Caki2 (cell line): ENCODE results near the gene NDUFAF5. TPM values are rescaled to one million over a fixed set of nuclear protein-coding genes. Genes with fewer than 3 reads are reported as not detected.
A peak's percentile ranks its signal among the peaks of the same experiment; 100 is the strongest.

Source experiments
- DNase-seq: peaks from one replicate; pipeline ENCODE4 v3.0.0-alpha.2; 2015; ENCODE audit warnings: low read depth
- in situ Hi-C: cut with HindIII; loops from 2 replicates; pipeline ENCODE4 v1.10.0; 2016; ENCODE audit warnings: low sequenced_read_pairs, low pct_unique_long_range_greater_than_20kb, mixed read lengths
- total RNA-seq: library from RNA; depleted of rRNA; stranded (reverse); fragments of >200 nt; shearing (Covaris generic); gene quantifications from 2 replicates; pipeline ENCODE4 v1.2.3, GENCODE V29; 2014; ENCODE audit warnings: low replicate concordance

The NDUFAF5 gene
- total RNA-seq, 1 experiment from 2014 or later, result 49.7 TPM

- in situ Hi-C loops, result no loop called here
- no peak for DNase-seq
Measured at GRCh38 chr20:13810446-13810845, 25.6 kb downstream of the NDUFAF5 start.

GRCh38 chr20:13813910-13814309, 29.1 kb downstream of the NDUFAF5 start:
- in situ Hi-C loops, result no loop called here
- no peak for DNase-seq

- in situ Hi-C loops, result no loop called here
- no peak for DNase-seq
Measured at GRCh38 chr20:13814672-13815071, 29.8 kb downstream of the NDUFAF5 start.

- DNase-seq, result no peak
- in situ Hi-C loops, result no loop called here
Measured at GRCh38 chr20:13816757-13817156, 31.9 kb downstream of the NDUFAF5 start.

GRCh38 chr20:13817342-13817741, 32.5 kb downstream of the NDUFAF5 start:
- in situ Hi-C loops, result no loop called here
- DNase-seq, result peak; percentile 21

GRCh38 chr20:13819885-13820645, 35.2 kb downstream of the NDUFAF5 start:
- DNase-seq, result peak; percentile 58
- in situ Hi-C loops, result no loop called here

DNA sequence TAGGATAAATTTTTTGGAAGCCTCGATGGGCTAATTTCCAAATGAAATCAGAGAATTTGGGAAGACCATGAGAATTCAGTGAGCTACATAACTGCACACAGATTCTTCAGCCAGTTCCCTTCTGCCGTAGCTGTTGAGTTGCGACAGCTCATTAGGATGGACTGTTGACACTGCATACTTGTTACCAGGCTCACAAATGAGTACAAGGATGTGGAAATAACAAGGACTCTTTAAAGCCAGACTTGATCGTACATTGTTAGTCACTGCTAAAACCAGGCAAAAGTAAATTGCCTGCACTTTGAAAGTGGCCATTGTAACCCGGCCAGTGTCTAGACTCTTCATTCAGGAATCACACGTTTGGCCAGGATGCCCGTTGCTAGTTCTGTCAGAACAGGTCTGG, 37.0 kb downstream of the NDUFAF5 start:
- in situ Hi-C loops, result no loop called here

GRCh38 chr20:13822459-13822858, 37.6 kb downstream of the NDUFAF5 start:
- DNase-seq, result no peak
- in situ Hi-C loops, result no loop called here

More for the DNA sequence above, 37.0 kb downstream of the NDUFAF5 start:
- no peak for DNase-seq

- in situ Hi-C loops, result no loop called here
- DNase-seq, result no peak
Measured at GRCh38 chr20:13824459-13824858, 39.6 kb downstream of the NDUFAF5 start.

DNA sequence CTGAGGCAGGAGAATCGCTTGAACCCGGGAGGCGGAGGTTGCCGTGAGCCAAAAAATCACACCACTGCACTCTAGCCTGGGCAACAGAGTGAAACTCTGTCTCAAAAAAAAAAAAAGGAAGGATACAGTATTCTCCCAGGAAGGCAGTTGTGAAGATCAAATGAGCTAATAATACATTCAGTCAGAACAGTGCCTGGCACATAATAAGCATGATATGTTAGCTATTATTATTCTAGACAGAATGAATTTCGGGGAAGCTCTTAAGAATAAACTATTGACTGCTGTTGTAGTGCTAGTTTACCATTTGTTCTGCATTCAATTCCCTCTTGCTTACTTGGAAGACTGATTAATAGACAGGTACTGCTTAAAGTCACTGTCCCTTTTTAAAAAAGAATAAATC, 40.6 kb downstream of the NDUFAF5 start:
- in situ Hi-C loops, result no loop called here
- DNase-seq, result no peak

DNA sequence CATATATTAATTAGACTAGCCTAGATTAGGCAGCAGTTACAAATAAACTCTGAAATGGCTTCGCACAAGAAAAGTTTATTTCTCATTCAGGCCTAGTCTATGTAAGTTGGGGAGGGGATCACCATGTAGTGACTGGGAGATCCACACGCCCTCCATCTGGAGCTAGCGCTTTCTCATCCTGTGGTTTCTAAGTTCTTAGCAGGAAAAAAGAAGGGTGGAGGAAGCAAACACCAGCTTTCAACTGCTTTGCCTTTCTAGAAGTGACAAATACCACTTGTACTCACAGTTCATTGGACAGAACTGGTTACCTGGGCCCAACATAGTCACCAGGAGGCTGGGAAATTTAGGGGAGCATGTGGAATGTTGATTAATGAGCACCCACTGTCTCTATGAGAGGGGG, 46.6 kb downstream of the NDUFAF5 start:
- in situ Hi-C loops, result no loop called here
- DNase-seq, result no peak

DNA sequence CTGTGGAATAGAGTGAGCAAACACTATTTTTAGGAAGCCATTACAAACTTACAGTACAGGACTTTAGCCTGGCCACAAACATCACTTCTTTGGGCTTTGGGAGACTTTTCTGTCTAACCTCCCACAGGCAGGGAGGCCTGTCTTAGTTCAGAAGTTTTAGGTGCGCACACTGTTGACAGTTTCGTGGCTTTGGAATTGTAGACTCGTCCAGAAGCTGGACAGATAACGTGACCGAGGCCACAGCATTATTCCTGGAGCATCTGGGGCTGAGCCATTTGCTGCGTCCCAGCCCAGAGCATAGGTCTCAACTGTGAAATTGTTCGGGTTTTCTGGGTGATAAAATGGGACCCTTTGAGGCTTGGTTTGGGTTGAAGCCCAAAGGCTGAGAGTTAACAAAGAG, 53.8 kb downstream of the NDUFAF5 start:
- no peak for DNase-seq
- in situ Hi-C loops, result no loop called here

- no peak for DNase-seq
- in situ Hi-C loops, result no loop called here
Measured at GRCh38 chr20:13839421-13840092, 54.7 kb downstream of the NDUFAF5 start.

- no peak for DNase-seq
- in situ Hi-C loops, result no loop called here
Measured at GRCh38 chr20:13840093-13840465, 55.3 kb downstream of the NDUFAF5 start.

GRCh38 chr20:13841206-13841605, 56.4 kb downstream of the NDUFAF5 start:
- DNase-seq, result no peak
- in situ Hi-C loops, result no loop called here

DNA sequence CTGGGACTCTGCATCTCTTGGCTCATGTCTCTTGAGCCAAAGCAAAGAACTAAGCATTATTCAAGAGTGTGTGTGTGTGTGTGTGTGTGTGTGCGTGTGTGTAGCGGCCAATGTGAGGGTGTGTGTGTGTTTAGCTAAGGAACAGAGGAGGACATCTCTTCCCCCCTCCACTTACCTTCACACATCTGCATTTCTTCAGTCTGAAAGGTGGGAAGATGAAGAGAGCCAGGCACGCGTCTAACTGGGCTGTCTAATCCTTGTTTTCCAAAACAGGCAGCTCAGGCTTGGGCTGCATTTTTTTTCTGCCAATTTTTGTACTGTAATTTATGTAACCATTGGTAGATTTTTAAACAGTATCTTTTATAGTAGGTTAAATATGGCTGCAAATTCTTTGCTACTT, 59.5 kb downstream of the NDUFAF5 start:
- in situ Hi-C loops, result no loop called here

GRCh38 chr20:13851279-13851678, 66.5 kb downstream of the NDUFAF5 start:
- in situ Hi-C loops, result no loop called here
- DNase-seq, result no peak

More for the DNA sequence above, 59.5 kb downstream of the NDUFAF5 start:
- DNase-seq, result no peak

DNA sequence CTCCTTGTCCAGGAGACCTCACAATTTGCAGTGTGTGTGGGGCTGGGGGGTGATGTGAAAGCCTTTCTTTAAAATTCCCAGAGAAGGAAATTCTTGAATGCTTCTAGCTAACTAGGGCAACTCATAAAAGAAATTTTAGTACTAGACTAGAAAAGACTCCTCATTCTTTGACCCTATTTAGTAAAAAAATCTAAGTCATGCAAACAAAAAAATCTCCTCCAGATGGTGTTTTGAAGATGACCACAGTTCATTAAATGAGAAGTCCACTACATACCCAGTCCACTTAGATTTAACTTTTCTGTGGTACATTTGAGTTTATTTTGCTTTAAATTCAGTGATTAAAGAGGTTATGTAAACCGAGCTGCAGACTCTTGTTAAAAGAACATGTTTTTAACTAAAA, 67.5 kb downstream of the NDUFAF5 start:
- in situ Hi-C loops, result no loop called here
- no peak for DNase-seq

- no peak for DNase-seq
Measured at GRCh38 chr20:13855613-13856012, 70.8 kb downstream of the NDUFAF5 start.

GRCh38 chr20:13856354-13856753, 71.5 kb downstream of the NDUFAF5 start:
- no peak for DNase-seq

More at GRCh38 chr20:13855613-13856012, 70.8 kb downstream of the NDUFAF5 start:
- in situ Hi-C loops, result no loop called here

More at GRCh38 chr20:13856354-13856753, 71.5 kb downstream of the NDUFAF5 start:
- in situ Hi-C loops, result no loop called here
